GM18520 (cell line): ENCODE measurements around the gene TADA2B.
A peak's percentile ranks its signal among the peaks of the same experiment; 100 is the strongest.

Source experiments
- ATAC-seq: cut with Tn5 transposase; IDR thresholded peaks from one replicate; pipeline ENCODE4 v1.9.1; 2021; ENCODE audit not compliant: unreplicated experiment

Gene TADA2B, protein sequence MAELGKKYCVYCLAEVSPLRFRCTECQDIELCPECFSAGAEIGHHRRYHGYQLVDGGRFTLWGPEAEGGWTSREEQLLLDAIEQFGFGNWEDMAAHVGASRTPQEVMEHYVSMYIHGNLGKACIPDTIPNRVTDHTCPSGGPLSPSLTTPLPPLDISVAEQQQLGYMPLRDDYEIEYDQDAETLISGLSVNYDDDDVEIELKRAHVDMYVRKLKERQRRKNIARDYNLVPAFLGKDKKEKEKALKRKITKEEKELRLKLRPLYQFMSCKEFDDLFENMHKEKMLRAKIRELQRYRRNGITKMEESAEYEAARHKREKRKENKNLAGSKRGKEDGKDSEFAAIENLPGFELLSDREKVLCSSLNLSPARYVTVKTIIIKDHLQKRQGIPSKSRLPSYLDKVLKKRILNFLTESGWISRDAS

DNA sequence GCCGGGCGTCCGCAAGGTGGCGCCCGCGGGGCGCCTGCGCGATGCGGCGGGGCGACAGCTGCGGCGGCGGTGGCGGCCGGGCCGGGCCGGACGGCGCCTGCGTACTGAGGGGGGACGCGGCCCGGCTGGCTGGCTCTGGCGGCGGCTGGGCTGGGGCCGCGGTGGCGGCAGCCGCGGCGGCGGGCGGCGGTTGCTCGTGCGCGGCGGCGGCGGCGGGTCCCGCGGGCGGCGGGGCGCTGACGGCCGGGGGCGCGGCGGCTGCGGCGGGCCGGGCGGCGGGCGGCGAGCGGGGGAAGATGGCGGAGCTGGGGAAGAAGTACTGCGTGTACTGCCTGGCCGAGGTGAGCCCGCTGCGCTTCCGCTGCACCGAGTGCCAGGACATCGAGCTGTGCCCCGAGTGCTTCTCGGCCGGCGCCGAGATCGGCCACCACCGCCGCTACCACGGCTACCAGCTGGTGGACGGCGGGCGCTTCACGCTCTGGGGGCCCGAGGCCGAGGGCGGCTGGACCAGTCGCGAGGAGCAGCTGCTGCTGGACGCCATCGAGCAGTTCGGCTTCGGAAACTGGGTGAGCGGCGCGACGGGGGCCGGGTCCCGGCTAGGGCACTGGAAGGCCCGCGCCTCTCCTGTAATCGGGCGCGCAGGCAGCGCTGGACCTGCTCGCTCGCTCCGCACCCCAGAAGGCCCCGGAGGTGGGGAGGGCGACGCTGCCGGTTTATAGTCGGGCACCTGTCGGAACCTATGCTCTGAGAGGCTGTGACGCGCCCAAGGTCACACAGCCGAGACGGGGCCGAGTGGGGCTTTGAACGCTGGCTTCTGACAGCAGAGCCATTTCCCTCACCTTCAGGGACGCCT lies at the start of gene TADA2B:
TSS of gene TADA2B (plus strand) at position 89 of the 853 bp plus-strand sequence. CDS start at position 297, 208 bp downstream.
- peak; percentile 8 for ATAC-seq

DNA sequence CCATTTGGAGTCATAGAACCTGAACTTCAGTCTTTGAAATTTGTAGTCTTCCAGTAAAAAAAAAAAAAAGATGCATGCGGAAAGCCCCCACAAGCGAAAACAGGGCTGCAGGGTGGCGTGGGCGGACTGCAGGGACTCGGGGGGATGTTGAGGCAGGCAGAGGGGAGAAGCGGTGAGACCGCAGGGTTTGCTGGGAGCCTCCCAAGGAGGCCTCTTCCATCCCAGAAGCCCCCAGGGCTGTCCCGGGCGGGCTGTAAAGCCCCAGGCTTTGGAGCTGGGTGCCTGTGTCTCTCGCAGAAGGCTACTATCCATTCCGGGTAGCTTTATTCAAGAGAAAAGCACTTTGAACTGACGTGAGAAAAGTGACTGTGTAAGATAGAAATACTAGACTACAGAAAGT lies 46.7 kb upstream of the TADA2B start:
- ATAC-seq: no peak

GRCh38 chr4:6999172-7000086 lies 43.7 kb upstream of the TADA2B start:
- ATAC-seq: no peak

GRCh38 chr4:7000421-7001176 lies 42.6 kb upstream of the TADA2B start:
- no peak for ATAC-seq

DNA sequence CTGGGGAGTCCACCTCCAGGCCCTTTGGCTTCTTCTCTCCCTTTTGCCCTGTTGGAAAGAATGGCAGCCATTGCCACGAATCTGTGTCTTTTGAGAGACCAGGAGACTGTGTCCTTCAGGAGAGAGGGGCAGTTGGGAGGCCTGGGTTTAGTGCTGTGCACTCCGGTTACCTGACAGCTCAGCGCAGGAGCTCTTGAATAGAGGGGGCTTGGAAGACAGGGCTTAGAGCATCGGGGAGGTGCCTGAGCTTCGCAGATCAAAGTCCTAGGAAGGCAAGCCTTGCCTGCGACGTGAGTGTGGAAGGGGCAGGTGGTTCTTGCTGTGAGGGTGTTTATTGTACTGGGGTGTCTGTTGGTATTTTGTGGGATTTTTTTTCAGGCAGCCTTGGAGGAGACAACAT lies 41.9 kb upstream of the TADA2B start:
- ATAC-seq: no peak

- ATAC-seq: no peak
These were observed 40.8 kb upstream of the TADA2B start for GRCh38 chr4:7002336-7002735.

DNA sequence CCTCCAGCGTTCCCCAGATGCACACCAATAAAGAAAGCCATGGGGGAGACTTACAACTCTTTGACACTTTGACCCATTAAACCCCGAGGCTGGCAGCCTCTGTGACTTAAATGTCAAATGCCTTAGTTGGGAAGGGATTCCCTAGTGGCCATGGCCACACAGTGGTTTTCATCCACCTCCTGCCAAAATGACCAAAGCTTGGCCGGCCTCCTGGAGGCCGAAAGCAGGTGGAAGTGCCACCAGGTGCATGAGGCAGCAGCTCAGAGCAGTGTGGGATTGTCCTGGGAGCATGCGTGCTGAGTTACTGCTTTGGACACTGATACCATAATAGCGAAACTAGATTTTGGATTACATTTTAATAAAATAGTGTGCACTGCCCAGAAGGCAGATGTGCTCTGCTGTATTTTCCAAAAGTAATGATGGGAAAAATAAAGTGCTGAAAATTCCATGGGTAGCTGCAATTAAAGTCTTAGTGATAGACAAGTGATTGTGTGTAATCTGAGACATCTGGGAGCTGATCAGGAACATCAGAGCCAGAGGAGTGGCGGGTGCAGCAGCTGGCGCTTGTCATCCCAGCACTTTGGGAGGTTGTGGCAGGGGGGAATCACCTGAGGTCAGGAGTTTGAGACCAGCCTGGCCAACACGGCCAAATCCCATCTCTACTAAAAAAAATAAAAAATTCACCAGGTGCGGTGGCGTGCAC lies 39.8 kb upstream of the TADA2B start:
- ATAC-seq: no peak

GRCh38 chr4:7003879-7004240 lies 39.3 kb upstream of the TADA2B start:
- no peak for ATAC-seq

DNA sequence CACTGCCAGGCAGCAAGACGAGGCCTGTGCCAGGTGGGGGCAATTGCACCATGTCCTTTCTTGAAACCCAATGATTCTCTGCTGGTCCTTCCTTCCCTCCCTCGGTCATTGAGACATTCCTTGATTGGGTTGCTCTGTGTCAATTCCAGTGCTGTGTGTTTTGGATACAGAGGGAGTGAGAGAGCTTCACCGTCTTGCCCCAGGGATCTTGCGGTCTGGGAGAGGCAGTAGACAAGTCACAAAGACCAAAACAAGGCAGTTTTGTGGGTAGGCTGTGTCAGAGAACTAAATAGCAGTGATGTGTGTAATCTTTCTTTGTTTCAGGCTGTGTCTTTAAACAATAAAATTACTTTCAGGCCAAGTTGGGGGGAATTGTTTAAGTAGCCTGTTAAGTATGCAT lies 38.8 kb upstream of the TADA2B start:
- no peak for ATAC-seq

GRCh38 chr4:7005571-7005970 lies 37.6 kb upstream of the TADA2B start:
- no peak for ATAC-seq

DNA sequence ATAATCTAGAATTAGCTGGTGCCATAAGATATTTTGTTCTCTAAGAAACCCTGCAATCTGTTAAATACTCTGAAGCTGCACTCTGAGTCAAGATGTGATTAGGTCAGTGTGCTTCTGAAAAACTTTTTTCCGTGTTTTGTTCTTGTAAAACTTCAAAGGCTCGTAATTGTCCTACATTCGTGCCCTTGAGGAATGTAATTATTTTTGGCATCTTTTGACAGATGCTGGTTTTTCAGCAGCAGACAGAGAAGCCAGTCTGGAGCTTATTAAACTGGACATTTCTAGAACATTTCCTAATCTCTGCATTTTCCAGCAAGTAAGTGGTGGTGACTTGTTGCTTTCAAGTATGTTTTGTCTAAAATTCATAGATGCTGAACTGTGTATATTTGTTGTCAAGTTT lies 36.8 kb upstream of the TADA2B start:
- ATAC-seq: no peak

- ATAC-seq: no peak
These were observed 35.8 kb upstream of the TADA2B start for GRCh38 chr4:7007142-7007907.

DNA sequence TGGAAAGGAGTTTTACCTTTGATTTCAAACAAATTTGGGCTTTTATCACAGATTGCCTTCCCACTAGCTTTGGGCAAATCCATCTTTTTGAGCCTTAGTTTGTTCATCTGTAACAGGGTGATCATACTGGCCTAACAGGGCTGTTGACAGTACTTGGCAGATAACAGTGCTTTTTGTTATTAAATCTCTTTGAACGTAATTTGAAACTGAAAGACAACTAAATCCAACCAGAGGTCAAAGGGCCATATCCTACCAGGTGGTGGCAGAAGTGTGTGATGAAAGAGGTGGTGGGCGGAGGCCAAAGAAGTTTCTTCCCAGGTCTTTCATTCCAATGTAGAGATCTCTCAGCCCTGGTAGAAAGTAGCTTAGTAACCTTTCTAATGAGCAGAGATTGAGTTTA lies 35.2 kb upstream of the TADA2B start:
- ATAC-seq: no peak

GRCh38 chr4:7009564-7009963 lies 33.6 kb upstream of the TADA2B start:
- no peak for ATAC-seq

DNA sequence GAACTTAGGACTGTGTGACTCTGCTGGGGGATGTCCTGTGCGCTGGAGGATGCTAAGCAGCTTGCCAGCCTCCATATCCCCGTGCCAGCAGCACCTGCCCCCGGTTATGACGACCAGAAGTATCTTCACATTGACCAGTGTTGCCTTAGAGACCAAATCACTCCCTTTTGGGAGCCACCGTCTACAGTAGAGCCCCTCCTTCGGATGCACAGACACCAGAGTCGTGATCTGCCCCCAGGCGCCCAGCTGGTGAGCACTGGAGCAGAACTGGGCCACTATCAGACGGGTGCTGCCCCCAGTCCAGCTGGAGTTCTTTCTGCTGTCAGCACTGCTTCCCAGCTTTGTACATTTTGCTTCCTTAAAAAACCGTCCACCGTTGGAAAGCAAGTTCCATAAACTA lies 30.0 kb upstream of the TADA2B start:
- no peak for ATAC-seq

DNA sequence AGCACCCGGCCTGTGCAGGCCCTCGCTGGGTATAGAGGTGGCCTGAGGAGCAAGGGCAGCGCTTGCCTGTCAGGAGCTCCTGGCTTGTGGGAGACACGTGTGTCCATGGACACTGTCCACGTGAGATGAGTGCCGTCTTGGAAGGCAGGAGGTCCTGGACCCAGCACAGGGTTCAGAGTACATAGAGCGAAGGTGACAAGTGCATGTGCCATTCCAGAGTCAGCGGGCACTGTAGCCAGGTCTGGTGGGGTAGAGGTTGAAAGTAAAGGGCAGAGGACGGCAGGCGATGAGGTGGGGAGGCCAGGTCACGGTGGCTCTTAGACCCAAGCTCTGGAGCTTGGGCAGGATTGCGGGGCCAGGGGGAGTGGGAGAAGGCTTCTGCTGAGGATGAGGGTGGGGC lies 28.4 kb upstream of the TADA2B start:
- ATAC-seq: no peak

DNA sequence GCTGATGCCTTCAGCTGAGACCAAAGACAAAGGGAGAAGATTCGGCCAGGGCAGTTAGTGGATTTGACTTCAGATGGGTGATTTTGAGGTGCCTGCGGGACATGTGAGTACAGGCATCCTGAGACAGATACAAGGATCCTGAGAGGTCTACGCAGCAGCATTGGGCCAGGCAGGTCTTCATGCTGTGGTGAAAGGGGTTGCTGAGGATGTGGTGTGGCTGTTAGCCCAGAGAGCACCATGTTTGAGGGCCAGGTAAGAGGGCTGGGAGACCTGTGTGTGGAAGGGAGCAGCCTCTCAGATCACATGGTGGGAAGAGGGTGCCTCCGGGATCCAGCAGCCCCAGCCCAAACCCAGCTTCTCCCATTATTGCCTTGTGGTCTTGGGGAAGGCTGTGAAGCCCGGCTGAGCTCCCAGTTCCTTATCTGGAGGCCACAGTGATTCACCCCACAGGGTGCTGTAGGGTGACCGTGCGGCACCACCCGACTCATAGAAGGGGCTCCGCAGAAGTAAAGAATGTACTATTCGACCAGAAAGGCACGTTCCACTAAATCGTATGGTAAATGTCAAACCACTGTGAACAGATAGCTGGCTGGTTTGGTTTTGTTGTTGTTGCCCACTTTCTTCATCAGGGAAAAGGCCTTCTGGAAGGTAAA lies 27.7 kb upstream of the TADA2B start:
- ATAC-seq: no peak

GRCh38 chr4:7016086-7016485 lies 27.1 kb upstream of the TADA2B start:
- ATAC-seq: no peak

GRCh38 chr4:7016512-7016911 lies 26.7 kb upstream of the TADA2B start:
- no peak for ATAC-seq
